HL-60/S4 (cell line): ENCODE measurements around the gene H2BW2.
"Not testable (repeated sequence)": the region's sequence is repeated elsewhere in the genome, so short reads cannot be mapped to it uniquely, and the experiment has no call there.

ENCODE experiments used
- in situ Hi-C: fragments of 300-500 bp; cut with MboI; formaldehyde crosslinking; loops from 2 replicates; pipeline ENCODE4 v1.14.3; 2022; ENCODE audit warnings: low sequenced_read_pairs

H2BW2 gene

DNA sequence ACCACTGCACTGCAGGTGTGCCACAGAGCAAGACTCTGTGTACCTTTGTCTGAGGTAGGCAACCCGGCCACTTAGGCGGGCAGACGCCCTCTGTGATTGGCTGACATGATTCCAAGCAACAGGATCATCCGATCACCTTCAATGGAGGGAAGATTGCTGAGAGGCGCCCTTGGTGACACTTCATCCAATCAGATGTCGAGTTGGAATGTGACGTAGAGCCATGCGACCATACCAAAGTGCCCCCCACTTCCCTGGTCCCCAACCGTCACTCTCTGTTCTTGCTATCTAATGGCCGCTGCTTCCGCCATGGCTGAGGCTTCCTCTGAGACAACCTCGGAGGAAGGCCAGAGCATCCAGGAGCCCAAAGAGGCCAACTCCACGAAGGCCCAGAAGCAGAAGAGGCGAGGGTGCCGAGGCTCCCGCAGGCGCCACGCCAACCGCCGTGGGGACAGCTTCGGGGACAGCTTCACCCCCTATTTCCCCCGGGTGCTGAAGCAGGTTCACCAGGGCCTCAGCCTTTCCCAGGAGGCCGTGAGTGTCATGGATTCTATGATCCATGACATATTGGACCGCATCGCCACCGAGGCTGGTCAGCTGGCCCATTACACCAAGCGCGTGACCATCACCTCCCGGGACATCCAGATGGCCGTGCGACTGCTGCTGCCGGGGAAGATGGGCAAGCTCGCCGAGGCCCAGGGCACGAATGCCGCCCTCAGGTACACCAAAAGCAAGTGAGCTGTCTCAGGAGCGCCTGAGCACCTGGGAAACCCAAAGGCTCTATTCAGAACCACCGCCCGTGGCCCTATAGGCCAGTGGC lies at the start of gene H2BW2:
H2BW2 (plus strand) TSS at position 268 of the 817 bp plus-strand sequence; CDS start at position 307, 39 bp downstream.
- in situ Hi-C loops, result no loop called here

DNA sequence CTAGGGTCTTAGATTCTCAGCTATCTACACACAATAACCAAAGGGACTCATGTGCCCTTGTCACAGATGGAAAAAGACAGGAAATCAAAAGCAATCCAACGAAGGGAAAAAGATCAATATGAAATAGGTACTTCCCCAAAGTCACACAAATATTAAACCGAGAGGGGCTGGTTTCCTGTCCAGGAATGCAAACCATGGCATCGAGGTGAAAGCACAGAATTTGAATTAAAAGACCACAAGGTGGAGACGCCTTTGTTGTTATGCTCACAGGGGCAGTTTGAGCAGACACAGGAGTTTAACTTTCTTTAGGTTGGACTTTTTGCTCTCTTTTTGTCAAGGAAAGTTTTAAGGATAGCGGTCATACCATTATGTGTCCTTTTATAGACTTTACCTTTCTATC lies 40.5 kb upstream of the H2BW2 start:
- in situ Hi-C loops, result no loop called here

DNA sequence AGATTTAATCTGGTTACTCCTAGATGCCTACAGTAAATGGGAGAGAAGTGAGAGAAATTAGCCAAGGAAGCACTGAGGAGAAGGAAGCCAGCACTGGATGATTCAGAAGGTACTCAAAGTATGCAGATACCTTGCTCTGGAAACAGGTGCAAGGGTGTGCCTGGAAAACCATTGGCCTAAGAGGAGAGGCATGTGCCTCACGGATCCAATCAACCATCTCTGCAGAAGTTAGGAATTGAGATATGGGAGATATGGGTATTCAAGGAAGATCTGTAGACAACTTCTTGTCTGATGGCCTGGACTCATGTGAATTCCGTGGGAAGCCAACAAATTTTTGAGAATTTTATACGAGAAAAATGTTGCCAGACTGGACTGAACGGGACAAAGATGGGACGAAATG lies 30.9 kb upstream of the H2BW2 start:
- in situ Hi-C loops, result no loop called here

DNA sequence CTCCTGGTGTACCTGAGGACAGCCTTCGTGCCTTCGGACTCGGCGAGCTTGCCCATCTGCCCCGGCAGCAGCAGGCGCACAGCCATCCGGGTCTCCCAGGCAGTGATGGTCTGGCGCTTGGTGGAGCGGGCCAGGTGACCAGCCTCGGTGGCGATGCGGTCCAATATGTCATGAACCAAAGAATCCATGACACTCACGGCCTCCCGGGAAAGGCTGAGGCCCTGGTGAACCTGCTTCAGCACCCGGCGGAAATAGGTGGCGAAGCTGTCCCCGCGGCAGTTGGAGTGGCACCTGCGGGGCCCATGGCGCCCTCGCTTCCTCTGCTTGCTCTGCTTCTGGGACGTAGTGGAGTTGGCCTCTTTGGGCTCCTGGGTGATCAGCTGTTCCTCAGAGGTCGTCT lies 26.6 kb upstream of the H2BW2 start:
- in situ Hi-C loops, result no loop called here

DNA sequence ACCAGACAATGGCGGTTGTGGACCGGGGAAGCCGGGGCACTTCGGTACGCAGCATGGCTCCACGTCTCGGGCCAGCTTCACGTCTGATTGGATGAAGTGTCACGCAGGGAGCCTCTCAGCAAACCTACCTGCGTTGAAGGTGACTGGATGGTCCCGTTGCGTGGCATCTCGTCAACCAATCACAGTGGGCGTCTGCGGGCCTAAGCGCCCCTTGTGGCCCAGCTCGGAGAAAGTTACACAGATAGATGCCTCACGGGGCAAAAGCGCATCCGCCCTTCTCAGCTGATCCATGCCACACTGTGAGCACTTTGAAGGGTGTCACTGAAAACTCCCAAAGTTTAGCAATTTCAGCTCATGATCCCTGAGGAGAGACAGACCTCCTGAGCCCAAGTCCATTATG lies 26.1 kb upstream of the H2BW2 start, which contains the start of gene H2BW1:
H2BW1 (minus strand) TSS at position 103 of the 400 bp plus-strand sequence. CDS start 132 bp downstream, outside the sequence.
- in situ Hi-C loops, result no loop called here

DNA sequence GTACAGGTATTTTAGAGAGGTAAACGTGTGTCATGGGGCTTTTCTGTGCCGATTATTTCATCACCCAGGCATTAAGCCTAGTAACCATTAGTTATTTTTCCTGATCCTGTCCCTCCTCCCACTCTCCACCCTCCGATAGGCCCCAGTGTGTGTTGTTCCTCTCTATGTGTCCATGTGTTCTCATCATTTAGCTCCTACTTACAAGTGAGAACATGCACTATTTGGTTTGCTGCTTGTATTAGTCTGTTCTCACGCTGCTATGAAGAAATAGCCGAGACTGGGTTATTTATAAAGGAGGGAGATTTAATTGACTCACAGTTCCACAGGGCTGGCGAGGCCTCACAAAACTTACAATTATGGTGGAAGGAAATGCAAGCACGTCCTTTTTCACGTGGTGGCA lies 24.2 kb upstream of the H2BW2 start:
- in situ Hi-C loops, result not testable (repeated sequence)

DNA sequence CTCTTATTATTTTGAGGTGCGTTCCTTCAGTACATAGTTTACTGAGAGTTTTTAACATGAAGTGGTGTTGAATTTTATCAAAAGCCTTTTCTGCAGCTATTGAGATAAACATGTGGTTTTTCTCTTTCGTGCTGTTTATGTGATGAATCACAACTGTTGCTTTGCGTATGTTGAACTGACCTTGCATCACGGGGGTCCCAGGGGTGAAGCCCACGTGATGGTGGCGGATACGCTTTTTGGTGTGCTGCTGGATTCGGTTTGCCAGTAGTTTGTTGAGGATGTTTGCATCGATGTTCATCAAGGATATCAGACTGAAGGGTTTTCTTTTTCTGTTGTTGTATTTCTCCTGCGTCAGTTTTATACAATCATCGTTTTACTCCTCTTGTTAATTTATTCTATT lies 21.6 kb upstream of the H2BW2 start:
- in situ Hi-C loops, result no loop called here

DNA sequence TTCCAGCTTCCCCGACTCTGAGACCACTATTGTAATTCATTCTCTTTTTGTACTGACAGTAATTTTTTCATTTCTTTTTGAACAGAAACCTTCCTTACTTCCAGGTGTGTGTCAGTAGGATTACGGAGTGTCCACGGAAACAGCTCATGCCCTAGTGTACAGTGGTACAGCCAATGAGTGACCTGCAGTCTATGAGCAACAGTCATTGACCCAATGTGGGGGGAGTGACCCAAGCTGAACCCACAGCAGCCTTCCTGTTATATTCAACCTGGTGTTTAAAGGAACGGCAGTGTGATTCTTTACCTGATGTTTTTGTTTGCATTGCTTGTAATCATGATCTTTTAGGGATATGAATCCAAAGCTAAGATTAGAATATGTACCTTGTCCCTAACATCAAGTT lies 1.2 kb downstream of the H2BW2 start:
- in situ Hi-C loops, result no loop called here

DNA sequence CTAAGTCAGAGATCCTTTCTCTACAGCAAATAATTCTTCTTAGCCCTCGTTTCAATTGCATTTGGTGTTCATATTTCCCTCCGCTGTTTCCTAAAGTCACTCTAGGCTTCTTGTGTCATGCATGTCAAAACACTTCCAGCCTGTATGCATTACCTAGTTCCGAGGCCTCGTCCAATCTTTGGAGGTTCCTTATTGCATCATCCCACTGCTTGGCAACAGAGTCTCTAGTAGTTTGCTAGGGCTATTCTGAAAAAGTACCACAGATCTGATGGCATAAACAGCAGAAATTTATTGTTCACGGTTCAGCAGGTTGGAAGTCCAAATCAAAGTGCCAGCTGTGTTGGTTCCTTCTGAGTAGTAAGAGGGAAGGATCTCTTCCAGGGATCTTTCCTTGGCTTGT lies 5.9 kb downstream of the H2BW2 start:
- in situ Hi-C loops, result no loop called here

DNA sequence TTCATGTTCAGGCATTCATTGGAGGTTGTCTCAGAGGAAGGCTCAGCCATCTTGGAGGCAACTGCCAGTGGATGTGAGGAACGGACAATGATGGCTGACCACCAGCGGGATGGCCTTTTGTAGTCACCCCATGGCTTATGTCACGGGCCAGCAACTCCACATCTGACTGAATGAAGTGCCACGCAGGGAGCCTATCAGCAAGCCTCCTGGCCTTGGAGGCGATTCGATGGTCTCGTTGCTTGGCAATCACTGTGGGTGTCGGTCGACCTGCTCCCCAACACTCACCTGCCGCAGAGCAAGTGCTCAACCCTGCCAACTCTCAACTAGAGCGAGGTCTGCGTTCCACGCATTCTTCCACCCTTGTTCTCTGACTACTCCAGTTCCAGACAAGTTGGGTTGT lies 7.4 kb downstream of the H2BW2 start:
- in situ Hi-C loops, result no loop called here

DNA sequence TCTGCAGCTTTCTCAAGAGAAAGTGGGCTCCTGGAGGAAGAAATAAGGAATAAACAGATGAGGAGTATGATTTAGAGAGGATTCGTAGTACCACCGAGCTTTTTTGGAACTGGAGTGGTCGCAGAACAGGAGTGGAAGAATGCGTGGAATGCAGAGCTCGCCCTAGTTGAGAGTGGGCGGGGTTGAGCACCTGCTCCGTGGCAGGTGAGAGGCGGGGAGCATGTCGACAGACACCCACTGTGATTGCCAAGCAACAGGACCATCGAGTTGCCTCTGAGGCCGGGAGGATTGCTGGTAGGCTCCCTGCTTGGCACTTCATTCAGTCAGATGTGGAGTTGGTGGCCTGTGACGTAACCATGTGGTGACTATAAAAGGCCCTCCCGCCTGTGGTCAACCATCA lies 15.2 kb downstream of the H2BW2 start:
- in situ Hi-C loops, result not testable (repeated sequence)

DNA sequence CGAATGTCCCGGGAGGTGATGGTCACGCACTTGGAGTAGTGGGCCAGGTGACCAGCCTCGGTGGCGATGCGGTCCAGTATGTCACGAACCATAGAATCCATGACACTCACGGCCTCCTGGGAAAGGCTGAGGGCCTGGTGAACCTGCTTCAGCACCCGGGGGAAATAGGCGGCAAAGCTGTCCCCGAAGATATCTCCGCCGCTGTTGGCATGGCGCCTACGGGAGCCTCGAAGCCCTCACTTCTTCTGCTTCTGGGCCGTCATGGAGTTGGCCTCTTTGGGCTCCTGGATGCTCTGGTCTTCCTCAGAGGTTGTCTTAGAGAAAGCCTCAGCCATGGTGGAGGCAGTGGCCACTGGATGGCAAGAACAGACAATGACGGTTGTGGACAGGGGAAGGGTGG lies 22.9 kb downstream of the H2BW2 start:
- in situ Hi-C loops, result not testable (repeated sequence)

DNA sequence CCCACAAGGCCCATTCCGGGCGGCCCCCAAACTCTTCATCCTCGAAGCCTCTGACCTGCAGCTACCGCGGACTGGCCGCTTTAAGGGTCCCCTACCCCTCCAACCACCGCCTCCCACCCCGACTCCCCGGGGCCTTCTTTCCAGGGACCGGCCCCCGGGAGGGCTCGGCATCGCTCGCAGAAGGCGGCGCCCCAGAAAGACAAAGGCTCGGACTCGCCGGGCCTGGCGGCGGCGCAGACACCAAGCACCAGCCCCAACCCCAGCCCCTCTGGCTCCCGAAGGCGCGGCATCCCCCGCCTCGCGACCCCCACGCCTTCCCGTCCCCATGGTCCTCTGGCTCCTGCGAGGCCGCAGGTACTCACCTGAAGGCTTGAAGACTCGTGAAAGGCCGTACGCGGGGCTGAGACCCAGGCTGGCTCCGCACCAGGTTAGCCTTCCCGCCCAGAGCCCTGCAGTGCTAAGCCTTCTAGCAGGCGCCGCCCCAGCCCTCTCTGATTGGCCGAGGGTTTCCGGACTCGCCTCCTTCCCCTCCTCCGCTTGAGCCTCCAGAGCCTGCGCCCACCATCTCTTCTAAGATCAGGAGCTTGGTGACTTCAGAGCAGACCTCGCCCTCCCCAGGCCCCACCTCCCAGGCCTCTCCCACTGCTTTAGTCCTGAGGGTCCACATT lies 36.2 kb downstream of the H2BW2 start, which contains the start of gene TMSB15C:
TMSB15C (minus strand) TSS at position 459 of the 668 bp plus-strand sequence.
- in situ Hi-C loops, result not testable (repeated sequence)

DNA sequence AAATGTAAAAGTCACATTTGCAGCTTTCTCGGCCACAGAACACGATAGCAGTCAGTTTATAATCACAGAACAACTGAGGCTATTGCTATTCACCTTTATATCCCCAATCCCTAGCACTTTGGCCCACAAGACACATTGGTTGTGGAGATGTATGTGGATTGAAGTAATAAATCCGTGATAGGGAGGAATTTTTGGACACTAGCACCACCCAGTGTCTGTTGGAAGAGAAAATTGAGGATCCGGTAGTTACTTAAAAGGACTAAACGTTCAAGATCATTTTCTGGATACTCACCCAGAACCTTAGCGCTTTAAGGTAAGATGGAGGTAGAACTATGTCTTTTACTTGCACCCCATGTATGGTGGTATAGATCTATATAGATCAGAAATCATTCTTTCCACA lies 38.1 kb downstream of the H2BW2 start:
- in situ Hi-C loops, result not testable (repeated sequence)

DNA sequence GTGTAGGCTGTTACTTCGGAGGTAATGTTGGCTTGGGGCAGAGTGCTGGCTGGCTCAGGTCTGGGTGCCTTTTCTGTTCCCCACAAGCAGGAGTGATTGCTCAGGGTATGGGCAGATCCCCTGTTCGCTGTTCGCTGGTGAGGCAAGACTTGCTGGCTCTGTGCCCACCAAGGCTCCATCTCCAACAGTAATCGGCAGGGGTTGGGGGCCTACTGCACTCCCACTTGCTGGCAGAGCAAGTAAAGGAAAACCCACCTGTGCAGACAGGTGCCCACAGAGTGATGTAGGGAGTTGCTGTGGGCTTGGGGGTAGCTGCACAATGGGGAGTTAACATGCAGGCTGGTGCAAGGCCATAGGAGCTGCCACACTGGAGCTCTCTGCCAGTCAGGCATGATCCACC lies 44.3 kb downstream of the H2BW2 start:
- in situ Hi-C loops, result no loop called here

DNA sequence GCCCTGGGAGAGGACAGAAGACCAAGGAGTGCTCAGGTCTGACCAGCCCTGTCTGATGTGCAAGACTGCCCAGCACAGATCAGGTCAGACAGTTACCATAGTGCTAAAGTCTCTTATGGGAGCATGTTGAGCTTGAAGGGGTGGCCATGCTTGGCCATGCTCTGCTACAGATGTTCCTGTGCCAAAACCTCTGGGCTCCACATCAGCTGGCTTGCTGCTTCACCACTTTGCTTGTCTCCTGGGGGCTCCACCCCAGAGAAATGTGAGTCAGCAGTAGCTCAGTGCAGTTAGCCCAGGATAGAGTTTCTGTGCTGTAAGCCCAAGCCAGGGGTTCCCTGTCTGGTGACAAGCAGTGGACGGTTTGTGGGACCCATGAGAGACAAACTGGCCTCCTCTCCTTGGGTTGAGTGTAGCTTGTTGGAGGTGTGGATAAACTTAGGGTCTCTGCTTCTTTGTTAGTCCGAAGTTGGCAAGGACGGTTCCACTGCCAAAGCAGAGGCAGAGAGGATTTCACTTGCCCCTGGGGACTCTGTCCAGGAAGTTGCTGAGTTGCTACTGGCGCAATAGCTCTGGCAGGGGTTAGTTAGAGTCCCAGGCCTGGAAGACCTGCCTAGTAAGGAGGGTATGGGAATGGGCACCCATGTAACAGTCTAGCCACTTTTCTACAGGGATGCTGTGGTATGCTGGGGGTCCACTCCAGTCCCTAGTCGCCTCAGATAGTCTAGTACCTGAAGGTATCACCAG lies 45.0 kb downstream of the H2BW2 start:
- in situ Hi-C loops, result no loop called here

DNA sequence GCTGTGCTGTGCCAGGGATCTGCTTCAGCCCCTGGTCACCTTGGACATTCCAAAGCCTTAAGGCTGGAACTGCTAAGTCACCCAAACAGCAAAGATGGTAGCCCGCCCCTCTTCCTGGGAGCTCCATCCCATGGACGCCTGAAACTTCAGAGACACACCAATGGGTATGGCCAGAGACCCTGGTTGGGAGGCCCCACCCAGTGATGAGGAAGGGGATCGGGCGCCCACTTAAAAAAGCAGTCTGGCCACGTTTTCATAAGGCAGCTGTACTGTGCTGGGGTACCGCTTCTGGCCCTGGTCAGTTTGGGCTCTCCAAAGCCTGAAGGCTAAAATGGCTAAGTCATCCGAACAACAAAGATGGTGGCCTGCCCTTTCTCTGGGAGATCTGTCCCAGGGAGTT lies 45.7 kb downstream of the H2BW2 start:
- in situ Hi-C loops, result no loop called here

DNA sequence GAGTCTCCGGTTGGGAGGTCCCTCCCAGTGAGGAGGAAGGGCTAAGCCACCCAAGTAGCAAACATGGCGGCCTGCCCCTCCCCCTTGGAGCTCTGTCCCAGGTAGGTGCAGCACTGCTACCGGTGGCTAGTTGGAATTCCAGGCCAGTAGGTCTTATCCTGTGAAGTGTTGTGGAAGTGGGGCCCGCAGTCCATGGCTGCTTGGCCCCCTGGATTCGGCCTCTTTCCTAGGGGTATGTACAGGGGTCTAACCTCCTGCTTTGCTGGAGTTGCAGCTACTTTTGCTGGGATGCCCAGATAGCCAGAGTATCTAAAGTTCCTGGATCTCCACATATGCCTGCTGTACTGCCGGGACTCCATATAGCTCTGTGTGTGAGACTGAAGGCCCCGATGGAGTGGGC lies 46.2 kb downstream of the H2BW2 start:
- in situ Hi-C loops, result no loop called here
